ENCODE results near the gene CNTN4.

- TF ChIP-seq GABPA (IDR thresholded peaks at IDR 0.05 in 1 of 2, conservative IDR thresholded peaks at IDR 0.05 in 1 of 2) = no peak
- TF ChIP-seq CTCF (IDR thresholded peaks at IDR 0.05; ENCODE audit: low read depth, low read length, missing input control) = no peak
- TF ChIP-seq RAD21 (IDR thresholded peaks at IDR 0.05) = no peak
- no peak for TF ChIP-seq REST (IDR thresholded peaks at IDR 0.05)
- TF ChIP-seq EGR1 (IDR thresholded peaks at IDR 0.05; ENCODE audit: low read depth in 2 of 2) = no peak
- TF ChIP-seq YY1 (IDR thresholded peaks at IDR 0.05) = no peak
- no peak for TF ChIP-seq MAX (IDR thresholded peaks at IDR 0.05)
- no peak for TF ChIP-seq HNF4A (conservative IDR thresholded peaks at IDR 0.05)
- no peak for TF ChIP-seq TAF1 (conservative IDR thresholded peaks at IDR 0.05)
- no peak for TF ChIP-seq JUND (IDR thresholded peaks at IDR 0.05)
- no peak for TF ChIP-seq ZBTB33 (IDR thresholded peaks at IDR 0.05)
Measured at GRCh38 chr3:2783261-2783660, 684.6 kb downstream of the CNTN4 start.

All from liver (tissue), 3 donors.